NCI-H1436 (cell line): ENCODE measurements around the gene TF.

Source experiments
- DNase-seq: peaks from one replicate; lab custom pipeline; 2025; lab: John Stamatoyannopoulos, UW

Gene TF

DNA sequence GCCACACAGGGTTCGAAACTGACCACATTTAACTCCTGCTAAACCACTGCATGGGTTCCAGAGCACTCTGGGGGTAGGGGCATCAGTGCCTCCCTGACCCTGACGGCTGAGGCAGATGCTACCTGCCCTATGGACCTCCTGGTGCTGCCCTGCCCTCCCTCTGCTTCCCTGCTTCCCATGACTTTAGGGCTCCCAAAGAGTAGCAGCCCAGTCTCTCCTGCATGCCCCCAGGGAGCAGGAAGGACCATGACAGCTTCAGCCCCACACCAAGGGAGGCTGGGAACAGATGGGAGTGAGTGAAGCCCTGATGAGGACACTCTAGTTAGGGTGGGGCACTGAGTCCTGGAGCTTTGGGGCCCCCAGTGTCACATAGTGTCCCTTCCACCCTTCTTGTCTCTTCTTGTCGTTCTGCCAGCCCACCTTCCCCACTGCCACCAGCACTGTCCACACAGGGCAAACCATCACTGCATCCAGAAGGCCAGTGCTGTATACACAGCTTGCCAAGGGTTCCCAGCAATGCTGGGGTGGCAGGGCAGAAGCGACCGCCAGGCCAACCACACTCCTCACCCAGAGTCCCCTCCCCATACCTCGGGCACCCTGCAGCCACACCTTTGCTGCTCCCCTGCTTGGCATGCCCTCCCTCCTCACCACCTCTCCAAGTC is 90.4 kb downstream of the TF start:
- DNase-seq, result no peak

DNA sequence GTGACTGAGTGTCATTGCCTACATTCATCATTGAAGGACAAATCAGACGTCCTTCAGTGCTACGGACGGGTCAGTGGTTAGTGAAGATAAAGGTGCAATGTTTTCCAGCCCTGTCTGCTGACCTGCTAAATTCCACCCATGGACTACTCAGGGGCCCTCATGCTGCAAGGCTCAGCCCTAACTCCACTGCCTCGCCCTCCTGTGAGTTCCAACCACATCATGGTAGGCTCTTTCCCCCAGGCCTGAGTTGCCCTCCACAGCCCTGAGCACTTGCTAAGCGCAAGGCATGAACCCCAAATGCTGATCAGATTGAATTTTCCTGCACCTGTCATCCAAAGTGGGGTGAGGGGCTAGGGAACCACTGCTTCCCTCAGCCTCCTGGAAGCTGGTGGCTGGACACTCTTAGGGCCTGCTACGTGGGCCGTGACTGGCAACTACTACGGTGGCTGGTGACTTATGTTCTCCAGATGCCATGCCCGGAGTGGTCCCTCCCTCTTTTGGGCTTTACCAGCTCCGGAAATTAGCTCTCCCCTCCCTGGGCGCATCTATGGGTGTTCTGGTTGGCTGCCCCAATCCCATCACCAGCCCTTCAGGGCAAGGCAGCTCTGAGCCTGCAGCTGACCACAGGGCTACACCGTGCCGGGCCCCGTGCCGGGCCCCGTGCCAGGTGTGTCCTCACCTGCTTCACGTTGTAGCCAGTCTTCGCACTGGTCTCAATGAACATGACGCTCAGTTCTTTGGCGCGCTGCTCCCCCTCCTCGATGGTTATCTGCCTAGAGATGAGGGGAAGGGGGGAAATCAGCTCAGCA is 91.5 kb downstream of the TF start:
- DNase-seq, result no peak

GRCh38 chr3:133838296-133838789 is 92.2 kb downstream of the TF start:
- DNase-seq, result no peak

DNA sequence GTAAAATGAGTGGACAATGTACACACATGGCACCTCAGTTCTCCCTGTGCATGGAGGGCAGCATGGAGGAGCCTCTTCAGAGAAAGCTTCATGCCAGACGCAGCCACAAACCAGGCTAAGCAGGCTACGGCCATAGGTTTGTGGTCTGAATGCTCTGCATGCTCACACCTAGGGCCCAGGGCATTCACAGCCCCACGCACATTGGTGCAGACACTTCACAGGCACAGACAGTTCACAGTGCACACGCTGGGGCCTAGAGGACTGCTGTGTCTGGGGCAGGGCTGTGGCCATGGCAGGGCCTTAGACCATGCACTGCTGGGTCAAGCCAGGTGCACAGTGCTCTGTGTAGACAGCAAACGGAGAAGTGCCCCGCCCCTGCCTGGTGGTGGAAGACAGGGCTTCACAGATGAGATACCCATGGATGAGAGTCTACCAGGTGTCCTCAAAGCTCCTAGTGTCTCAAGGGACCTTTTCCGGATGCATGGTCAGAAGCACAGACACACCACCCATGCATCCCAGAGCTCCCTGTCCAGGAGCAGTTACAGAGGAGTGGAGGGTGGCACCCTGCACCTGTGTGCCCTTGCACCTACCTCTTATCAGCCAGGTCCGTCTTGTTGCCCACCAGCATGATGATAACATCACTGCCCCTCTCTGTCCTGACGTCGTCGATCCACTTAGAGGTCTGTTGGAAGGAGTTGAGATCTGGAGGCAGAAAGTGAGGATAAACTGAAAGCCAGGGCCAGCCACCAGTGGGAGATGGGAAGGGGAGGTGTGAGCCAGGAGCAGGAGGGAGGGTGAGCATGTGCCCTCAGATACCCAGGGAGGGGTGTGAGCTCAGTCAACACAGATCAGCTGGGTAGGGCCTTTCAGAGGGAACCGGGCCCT is 93.0 kb downstream of the TF start:
- DNase-seq, result no peak

DNA sequence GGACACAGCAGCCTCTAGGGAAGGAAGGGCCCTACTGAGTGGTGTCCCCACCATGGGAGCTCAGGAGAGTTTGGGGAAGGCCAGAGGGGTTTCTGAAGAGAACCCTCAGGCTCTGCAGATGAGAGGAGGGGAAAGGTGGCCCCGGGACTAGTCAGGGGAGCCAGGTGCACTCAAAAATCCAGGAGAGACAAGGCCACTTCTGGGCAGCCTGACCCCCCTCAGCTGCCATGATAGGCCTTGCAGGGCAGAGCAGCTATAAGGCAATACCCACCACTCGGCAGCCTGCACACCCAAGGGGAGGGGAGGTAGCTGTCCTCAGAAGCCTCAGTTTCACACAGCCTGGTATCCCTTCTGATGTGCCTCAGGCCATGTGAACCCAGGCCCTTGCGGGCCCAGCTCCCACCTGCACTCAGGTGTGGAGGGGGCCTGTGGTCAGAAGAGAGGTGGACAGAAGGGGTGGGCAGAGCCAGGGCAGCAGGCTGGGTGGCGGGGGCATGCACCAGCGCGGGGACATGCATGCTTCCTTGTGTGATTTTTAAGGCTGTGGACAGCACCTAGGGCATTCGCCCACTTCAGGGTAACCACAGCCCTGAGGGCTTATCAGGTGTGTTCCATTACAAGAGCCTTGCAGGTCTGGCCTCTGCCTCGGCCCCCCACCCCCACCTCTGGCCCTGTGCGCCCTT is 94.0 kb downstream of the TF start:
- no peak for DNase-seq

- no peak for DNase-seq
Measured at GRCh38 chr3:133840767-133841166, 94.6 kb downstream of the TF start.

DNA sequence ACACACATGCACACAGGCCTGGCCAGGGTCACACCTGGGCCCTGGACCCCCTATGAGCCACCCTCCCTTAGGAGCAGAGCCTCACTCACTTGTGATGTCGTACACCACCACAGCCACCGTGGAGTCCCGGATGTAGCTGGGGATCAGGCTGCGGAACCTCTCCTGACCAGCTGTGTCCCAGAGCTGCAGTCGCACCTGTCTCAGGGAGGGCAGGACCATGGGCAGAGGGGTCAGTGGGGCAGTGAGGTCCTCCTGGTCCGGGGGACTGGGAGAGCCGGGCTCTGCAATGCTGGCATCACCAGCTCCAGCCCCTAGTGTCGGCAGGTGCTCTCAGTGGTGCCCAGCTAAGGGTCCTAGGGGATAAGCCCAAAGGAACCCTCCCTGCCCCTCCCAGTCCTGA is 95.0 kb downstream of the TF start:
- no peak for DNase-seq

GRCh38 chr3:133842158-133842557 is 96.0 kb downstream of the TF start:
- DNase-seq, result no peak

GRCh38 chr3:133843634-133844033 is 97.4 kb downstream of the TF start:
- DNase-seq, result no peak

DNA sequence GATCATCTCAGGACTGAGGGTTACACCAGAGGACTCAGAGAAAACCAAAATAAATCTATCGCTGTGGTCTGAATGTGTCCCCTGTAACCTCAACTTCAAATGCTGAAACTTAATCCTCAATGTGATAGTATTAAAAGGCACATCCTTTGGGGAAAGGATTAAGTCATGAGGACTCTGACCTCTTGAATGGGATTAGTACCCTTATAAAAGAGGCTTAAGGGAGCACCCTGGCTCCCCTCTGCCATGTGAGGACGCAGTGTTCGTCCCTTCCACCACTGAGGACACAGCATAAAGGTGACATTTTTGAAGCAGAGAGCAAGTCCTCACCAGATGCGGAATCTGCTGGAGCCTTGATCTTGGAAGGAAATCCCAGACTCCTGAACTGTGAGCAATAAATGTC is 98.9 kb downstream of the TF start:
- no peak for DNase-seq
